Hindlimb muscle (tissue), 1 donor: ENCODE measurements around the gene TBP. TPM values are rescaled to one million over a fixed set of nuclear protein-coding genes. Genes with fewer than 3 reads are reported as not detected.
"Not testable (repeated sequence)": the region's sequence is repeated elsewhere in the genome, so short reads cannot be mapped to it uniquely, and the experiment has no call there.

Experiments
- DNase-seq: peaks from one replicate; pipeline ENCODE4 v3.0.0-alpha.2; 2013
- polyA plus RNA-seq: library from polyadenylated mRNA; unstranded; fragments of 120-200 nt; gene quantifications from one replicate; pipeline ENCODE4 v1.2.1, GENCODE V29; 2013; ENCODE audit not compliant: insufficient read length

The TBP gene
- polyA plus RNA-seq, 1 donor, result 16.4 TPM

- DNase-seq, result not testable (repeated sequence)
Measured at GRCh38 chr6:170612256-170612804, 58.2 kb downstream of the TBP start.

- DNase-seq, result not testable (repeated sequence)
Measured at GRCh38 chr6:170616020-170616554, 61.9 kb downstream of the TBP start.

Other genes with a start within 250 kb of the TBP start
- 24.8 TPM for gene FAM120B, start 247.6 kb upstream of the TBP start, polyA plus RNA-seq
- 112 TPM for gene PSMB1, start 1.1 kb upstream of the TBP start, polyA plus RNA-seq
- 52.1 TPM for gene PDCD2, start 30.3 kb downstream of the TBP start, polyA plus RNA-seq